HG02973 (cell line): ENCODE data around the gene CPOX.
"Not testable (repeated sequence)": the region's sequence is repeated elsewhere in the genome, so short reads cannot be mapped to it uniquely, and the experiment has no call there.

ENCODE experiments used
- ATAC-seq: cut with Tn5 transposase; IDR thresholded peaks from one replicate; pipeline ENCODE4 v1.9.1; 2021; ENCODE audit warnings: moderate library complexity; ENCODE audit not compliant: unreplicated experiment

CPOX gene

GRCh38 chr3:98564282-98565005 is 29.0 kb downstream of the CPOX start:
- ATAC-seq: no peak

GRCh38 chr3:98563661-98564281 is 29.6 kb downstream of the CPOX start:
- ATAC-seq: peak; percentile 44

GRCh38 chr3:98561727-98562521 is 31.5 kb downstream of the CPOX start:
- no peak for ATAC-seq

DNA sequence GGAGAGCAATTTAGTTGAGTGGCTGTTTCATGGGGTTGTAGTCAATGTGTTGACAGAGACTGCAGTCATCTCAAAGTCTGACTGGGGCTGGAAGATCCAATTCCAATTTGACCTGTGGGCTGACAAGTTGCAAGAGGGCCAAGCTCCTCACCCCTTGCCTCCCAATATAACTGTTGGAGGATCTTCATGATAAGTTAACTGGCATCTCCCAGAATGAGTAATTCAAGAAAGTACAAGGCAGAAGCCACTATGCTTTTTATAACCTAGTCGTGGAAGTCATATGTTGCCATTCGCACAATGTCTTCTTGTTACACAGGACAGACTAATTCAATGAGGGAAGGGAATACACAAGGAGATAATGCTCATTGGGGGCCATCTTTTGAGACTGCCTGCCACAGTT is 32.5 kb downstream of the CPOX start:
- ATAC-seq: no peak

DNA sequence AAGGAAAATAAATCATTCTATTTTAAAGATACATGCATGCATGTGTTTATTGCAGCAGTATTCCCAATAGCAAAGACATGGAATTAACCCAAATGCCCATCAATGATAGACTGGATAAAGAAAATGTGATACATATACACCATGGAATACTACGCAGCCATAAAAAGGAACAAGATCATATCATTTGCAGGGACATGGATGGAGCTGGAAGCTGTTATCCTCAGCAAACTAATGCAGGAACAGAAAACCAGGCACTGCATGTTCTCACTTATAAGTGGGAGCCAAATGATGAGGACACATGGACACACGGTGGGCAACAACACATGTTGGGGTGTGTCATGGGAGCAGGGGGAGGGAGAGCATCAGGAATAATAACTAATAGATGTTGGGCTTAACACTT is 33.6 kb downstream of the CPOX start:
- not testable (repeated sequence) for ATAC-seq

GRCh38 chr3:98558100-98558827 is 35.1 kb downstream of the CPOX start:
- no peak for ATAC-seq

- no peak for ATAC-seq
Observed at GRCh38 chr3:98557324-98558010, 35.9 kb downstream of the CPOX start.

GRCh38 chr3:98556164-98557130 is 37.0 kb downstream of the CPOX start:
- ATAC-seq: peak; percentile 74

DNA sequence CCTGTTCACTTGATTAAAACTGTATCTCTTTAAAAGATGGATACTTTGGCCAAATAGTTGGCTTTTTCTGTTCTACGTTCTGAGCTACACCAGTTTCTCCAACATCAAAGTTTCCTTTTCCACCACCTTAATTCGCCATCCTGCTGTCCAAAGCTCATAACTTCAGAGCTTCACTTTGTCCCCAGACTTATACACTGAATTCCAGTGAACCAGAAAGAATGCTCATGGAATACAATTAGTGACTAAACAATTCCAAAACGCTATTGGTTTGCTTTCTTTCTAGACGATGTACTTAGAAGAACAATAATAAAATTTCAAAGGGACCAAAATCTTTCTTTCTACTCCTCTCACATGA is 38.4 kb downstream of the CPOX start:
- no peak for ATAC-seq

DNA sequence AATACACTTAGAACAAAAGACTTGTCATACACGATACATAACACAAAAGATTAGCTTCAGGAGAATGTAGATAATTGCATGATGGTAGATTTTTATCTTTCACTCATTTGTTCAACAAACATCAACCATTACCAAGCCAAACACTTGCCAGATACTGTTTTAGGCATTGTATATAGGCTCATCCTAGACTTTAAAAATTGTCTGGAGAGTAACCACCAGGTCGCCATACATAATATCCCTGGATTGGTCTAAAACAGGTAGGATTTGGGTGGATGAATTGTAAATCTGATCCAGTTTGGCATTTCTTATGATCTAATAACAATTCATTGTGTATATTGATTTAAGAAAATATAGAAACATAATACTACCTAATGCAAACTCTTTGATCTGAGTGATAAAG is 38.8 kb downstream of the CPOX start:
- ATAC-seq: no peak

- ATAC-seq: no peak
Observed at GRCh38 chr3:98553753-98554152, 39.7 kb downstream of the CPOX start.

- ATAC-seq: no peak
Observed at GRCh38 chr3:98553021-98553563, 40.3 kb downstream of the CPOX start.

- ATAC-seq: no peak
Observed at GRCh38 chr3:98552232-98553020, 41.0 kb downstream of the CPOX start.

DNA sequence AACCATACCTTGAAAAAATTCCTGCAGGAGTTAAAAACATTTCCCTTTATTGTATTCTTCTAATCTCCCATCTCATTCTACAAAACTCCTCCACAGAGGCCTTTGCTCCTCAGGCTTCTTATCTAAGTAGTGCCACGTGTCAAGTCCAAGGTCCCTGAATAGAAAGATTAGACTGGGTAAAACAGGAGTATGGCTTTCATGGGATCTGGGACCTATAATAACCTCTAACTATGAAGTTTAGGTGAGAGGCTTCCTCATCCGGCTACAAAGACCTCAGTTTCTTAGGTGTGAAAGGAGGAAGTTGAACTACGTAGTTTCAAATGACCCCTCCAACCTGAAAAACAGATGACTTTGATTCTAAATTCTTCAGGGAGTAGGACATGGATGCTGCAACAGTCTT is 41.7 kb downstream of the CPOX start:
- ATAC-seq: no peak

- no peak for ATAC-seq
Observed at GRCh38 chr3:98551236-98551635, 42.2 kb downstream of the CPOX start.

GRCh38 chr3:98550833-98551232 is 42.6 kb downstream of the CPOX start:
- ATAC-seq: no peak

DNA sequence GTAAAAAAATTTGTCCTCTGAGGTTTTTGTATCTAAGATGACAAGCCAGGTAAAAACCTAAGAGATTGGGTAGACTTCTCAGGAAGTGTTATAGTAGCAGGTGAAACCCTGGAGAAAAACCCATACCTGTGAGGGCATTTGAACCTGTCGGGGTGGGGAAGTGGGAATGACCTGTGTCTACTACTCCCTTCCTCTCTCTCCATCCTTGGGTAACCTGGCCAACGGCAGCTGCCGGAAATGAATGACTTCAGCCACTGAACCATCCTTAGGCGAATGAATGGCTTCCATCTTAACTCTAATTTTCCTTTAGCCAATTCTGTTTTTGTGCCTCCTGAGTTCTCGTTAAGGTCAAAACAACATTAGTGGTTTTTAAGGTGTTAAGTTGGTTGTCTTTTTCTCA is 44.9 kb downstream of the CPOX start:
- no peak for ATAC-seq

GRCh38 chr3:98545940-98546339 is 47.5 kb downstream of the CPOX start:
- ATAC-seq: peak; percentile 61

DNA sequence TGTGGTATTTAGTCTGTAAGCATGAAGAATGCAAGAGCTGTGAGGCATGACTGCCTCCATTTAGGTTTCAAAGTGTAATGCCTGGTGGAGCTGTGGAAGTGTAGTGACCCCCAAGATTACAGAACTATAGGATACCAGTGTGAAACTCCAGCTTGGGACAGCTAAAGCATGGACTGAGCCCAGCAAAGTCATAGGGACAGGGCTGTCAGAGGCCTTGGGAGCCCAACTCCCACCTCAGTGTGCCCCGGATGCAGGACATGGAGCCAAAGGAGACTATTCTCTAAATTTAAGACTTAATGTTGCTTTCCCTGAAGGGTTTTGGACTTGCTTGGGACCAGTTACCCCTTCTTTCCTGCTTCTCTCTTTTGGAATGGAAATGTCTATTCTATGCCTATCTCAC is 50.8 kb downstream of the CPOX start:
- no peak for ATAC-seq
